Glutamatergic neuron (in vitro differentiated cells): Measurements from ENCODE around the gene GPR78. TPM values are rescaled to one million over a fixed set of nuclear protein-coding genes. Genes with fewer than 3 reads are reported as not detected.

Experiments used
- DNase-seq: peaks from one replicate; pipeline ENCODE4 v3.0.0; 2022
- H3K27ac Mint-ChIP-seq: one replicate; pipeline ENCODE4 v1.8.0; 2020; ENCODE audit warnings: mild to moderate bottlenecking, mixed read lengths, inconsistent platforms; ENCODE audit not compliant: unreplicated experiment
- H3K27me3 Mint-ChIP-seq: one replicate; pipeline ENCODE4 v1.8.0; 2020; ENCODE audit warnings: mild to moderate bottlenecking, moderate library complexity, mixed read lengths, inconsistent platforms; ENCODE audit not compliant: unreplicated experiment
- H3K36me3 Mint-ChIP-seq: one replicate; pipeline ENCODE4 v1.8.0; 2020; ENCODE audit warnings: mild to moderate bottlenecking, mixed read lengths, inconsistent platforms; ENCODE audit not compliant: unreplicated experiment
- H3K4me1 Mint-ChIP-seq: one replicate; pipeline ENCODE4 v1.8.0; 2020; ENCODE audit warnings: mild to moderate bottlenecking, low read depth, mixed read lengths, inconsistent platforms; ENCODE audit not compliant: unreplicated experiment
- H3K4me3 Mint-ChIP-seq: one replicate; pipeline ENCODE4 v1.8.0; 2020; ENCODE audit warnings: mild to moderate bottlenecking, mixed read lengths, inconsistent platforms; ENCODE audit not compliant: unreplicated experiment
- H3K9me3 Mint-ChIP-seq: one replicate; pipeline ENCODE4 v1.8.0; 2020; ENCODE audit warnings: mild to moderate bottlenecking, moderate library complexity, mixed read lengths, inconsistent platforms; ENCODE audit not compliant: unreplicated experiment
- total RNA-seq: library from RNA; stranded (reverse); fragmentation: NEBNext Ultra II Directional; extraction: Animal tissue kit (Norgen Biotek cat#: 25700); gene quantifications from one replicate; pipeline ENCODE4 v1.2.1, GENCODE V29; 2021; ENCODE audit not compliant: unreplicated experiment
- TF ChIP-seq, protein P1 (sequence below): fragments of 200-600 bp; sonication (generic); IDR thresholded peaks from one replicate; pipeline ENCODE4 v1.5.0; 2021; ENCODE audit not compliant: partially characterized antibody, unreplicated experiment

The GPR78 gene
- total RNA-seq, 1 donor from 2014 or later, result 0.17 TPM

DNA sequence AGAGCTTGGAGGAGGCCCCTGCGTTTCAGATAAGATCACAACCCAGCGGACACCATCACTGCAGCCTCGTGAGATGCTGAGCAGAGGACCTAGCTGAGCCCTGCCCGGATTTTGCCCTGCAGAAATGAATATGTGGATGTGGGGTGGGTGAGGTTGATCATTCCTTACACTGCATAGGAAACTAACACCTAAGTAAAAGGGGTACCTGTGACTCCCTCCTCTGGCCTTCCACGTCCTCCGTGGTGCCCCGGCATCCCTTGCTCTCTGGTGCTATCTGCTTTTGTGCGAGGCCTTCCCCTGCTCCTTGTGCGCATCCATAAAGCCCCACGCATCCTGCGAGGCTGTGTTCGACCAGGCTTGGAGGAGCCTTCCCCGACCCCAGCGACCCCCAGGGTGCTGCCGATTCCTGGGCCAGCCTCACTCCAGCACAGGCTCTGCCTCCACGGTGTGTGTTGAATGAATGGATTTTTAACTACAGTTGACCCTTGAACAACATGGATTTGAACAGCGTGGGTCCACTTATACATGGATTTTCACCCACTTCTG lies 25.6 kb upstream of the GPR78 start:
- H3K9me3 Mint-ChIP-seq, result peaks cover 6% of the 10 kb centered on the region
- DNase-seq, result no peak
- no peak overlapping the region for H3K4me3 Mint-ChIP-seq
- H3K36me3 Mint-ChIP-seq, result no peaks in the 10 kb centered on the region
- H3K4me1 Mint-ChIP-seq, result no peaks in the 10 kb centered on the region
- no peak overlapping the region for H3K27ac Mint-ChIP-seq
- TF ChIP-seq, protein P1, sequence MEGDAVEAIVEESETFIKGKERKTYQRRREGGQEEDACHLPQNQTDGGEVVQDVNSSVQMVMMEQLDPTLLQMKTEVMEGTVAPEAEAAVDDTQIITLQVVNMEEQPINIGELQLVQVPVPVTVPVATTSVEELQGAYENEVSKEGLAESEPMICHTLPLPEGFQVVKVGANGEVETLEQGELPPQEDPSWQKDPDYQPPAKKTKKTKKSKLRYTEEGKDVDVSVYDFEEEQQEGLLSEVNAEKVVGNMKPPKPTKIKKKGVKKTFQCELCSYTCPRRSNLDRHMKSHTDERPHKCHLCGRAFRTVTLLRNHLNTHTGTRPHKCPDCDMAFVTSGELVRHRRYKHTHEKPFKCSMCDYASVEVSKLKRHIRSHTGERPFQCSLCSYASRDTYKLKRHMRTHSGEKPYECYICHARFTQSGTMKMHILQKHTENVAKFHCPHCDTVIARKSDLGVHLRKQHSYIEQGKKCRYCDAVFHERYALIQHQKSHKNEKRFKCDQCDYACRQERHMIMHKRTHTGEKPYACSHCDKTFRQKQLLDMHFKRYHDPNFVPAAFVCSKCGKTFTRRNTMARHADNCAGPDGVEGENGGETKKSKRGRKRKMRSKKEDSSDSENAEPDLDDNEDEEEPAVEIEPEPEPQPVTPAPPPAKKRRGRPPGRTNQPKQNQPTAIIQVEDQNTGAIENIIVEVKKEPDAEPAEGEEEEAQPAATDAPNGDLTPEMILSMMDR, result no peak
- peaks cover 1% of the 10 kb centered on the region for H3K27me3 Mint-ChIP-seq

GRCh38 chr4:8555716-8556115 lies 24.5 kb upstream of the GPR78 start:
- Mint-ChIP-seq H3K27me3 (peaks cover 1% of the 10 kb centered on the region), H3K36me3 (no peaks in the 10 kb centered on the region), H3K4me1 (no peaks in the 10 kb centered on the region), H3K4me3 (no peak overlapping the region), H3K27ac (no peak overlapping the region), H3K9me3 (peaks cover 6% of the 10 kb centered on the region)
- DNase-seq, result no peak
- TF ChIP-seq, protein P1, result no peak

GRCh38 chr4:8556341-8557150 lies 23.6 kb upstream of the GPR78 start:
- H3K27me3 Mint-ChIP-seq, result peaks cover 1% of the 10 kb centered on the region
- TF ChIP-seq, protein P1, result no peak
- H3K9me3 Mint-ChIP-seq, result peaks cover 6% of the 10 kb centered on the region
- no peaks in the 10 kb centered on the region for H3K4me1 Mint-ChIP-seq
- DNase-seq, result no peak
- H3K27ac Mint-ChIP-seq, result no peak overlapping the region
- H3K36me3 Mint-ChIP-seq, result no peaks in the 10 kb centered on the region
- H3K4me3 Mint-ChIP-seq, result no peak overlapping the region

- Mint-ChIP-seq H3K27ac (no peak overlapping the region), H3K9me3 (peaks cover 4% of the 10 kb centered on the region), H3K4me3 (no peak overlapping the region), H3K36me3 (no peaks in the 10 kb centered on the region), H3K27me3 (peaks cover 1% of the 10 kb centered on the region), H3K4me1 (no peaks in the 10 kb centered on the region)
- TF ChIP-seq, protein P1, result no peak
- no peak for DNase-seq
Measured at GRCh38 chr4:8557151-8558076, 22.8 kb upstream of the GPR78 start.
